ES-I3 (cell line): Measurements from ENCODE around the gene CR1L.
"Not testable (repeated sequence)": the region's sequence is repeated elsewhere in the genome, so short reads cannot be mapped to it uniquely, and the experiment has no call there.

Experiments
- H3K36me3 ChIP-seq: 2 replicates; pipeline ENCODE4 v1.6.1; 2013; ENCODE audit warnings: mild to moderate bottlenecking, low read length, control low read depth, moderate library complexity; ENCODE audit not compliant: insufficient read depth
- H3K4me1 ChIP-seq: 2 replicates; pipeline ENCODE4 v1.6.1; 2013; ENCODE audit warnings: mild to moderate bottlenecking, control low read depth, low read length; ENCODE audit not compliant: insufficient read depth
- H3K9ac ChIP-seq: 2 replicates; pipeline ENCODE4 v1.6.1; 2013; ENCODE audit warnings: low read depth, mild to moderate bottlenecking, low read length, moderate library complexity
- H3K9me3 ChIP-seq: 2 replicates; pipeline ENCODE4 v1.6.1; 2013; ENCODE audit warnings: mild to moderate bottlenecking, low read length, moderate library complexity; ENCODE audit not compliant: control insufficient read depth, insufficient read depth

Gene CR1L

GRCh38 chr1:207634293-207634692, 10.6 kb upstream of the CR1L start:
- H3K9ac ChIP-seq = peak overlapping the region; percentile 51
- not testable (repeated sequence) for H3K9me3 ChIP-seq, H3K36me3 ChIP-seq
- peaks cover 44% of the 10 kb centered on the region for H3K4me1 ChIP-seq

DNA sequence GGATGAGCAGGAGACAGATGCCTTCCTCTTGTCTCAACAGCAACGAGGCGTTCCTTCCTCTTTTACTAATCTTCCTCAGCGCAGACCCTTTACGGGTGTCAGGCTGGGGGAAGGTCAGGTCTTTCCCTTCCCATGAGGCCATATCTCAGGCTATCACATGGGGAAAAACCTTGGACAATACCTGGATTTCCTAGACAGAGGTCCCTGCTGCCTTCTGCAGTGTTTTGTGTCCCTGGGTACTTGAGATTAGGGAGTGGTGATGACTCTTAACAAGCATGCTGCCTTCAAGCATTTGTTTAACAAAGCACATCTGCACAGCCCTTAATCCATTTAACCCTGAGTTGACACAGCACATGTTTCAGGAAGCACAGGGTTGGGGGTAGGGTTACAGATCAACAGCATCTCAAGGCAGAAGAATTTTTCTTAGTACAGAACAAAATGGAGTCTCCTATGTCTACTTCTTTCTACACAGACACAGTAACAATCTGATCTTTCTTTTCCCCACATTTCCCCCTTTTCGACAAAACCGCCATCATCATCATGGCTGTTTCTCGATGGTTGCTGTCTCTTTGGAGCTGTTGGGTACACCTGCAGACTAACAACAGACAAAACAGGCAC, 9.3 kb upstream of the CR1L start:
- Histone ChIP-seq H3K4me1 (peaks cover 42% of the 10 kb centered on the region), H3K9ac (peak overlapping the region; percentile 51)
- not testable (repeated sequence) for H3K36me3 ChIP-seq, H3K9me3 ChIP-seq

DNA sequence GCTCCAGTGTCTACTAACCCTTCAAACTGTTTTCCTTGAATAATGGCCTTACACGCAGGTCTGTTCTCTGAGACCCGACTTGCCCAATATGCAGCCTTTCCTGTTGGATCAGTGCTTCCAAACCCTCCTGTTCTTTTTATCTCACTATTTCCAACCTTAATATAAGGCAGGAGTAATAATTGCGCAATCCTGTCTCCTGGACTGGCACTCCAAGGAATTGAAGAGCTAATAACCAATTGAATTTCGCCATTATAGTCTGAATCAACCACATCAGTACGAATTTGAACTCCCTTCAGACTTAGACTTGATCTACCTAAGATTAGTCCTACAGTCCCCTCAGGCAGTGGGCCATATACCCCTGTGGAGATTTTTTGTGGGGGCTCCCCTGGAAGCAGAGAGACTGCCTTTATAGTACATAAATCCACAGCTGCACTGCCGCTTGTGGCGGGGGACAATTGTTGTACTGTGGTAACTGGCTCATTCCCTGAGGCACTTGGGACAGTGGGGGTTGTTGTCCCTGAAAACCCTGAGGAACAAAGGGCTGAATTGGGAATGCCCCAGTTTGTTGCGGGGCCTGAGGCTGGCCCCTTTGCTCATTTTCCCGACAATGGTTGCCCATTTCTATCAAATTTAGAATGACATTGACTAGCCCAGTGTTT, 6.3 kb upstream of the CR1L start:
- H3K4me1 ChIP-seq = peaks cover 19% of the 10 kb centered on the region
- not testable (repeated sequence) for H3K9ac ChIP-seq, H3K9me3 ChIP-seq, H3K36me3 ChIP-seq

DNA sequence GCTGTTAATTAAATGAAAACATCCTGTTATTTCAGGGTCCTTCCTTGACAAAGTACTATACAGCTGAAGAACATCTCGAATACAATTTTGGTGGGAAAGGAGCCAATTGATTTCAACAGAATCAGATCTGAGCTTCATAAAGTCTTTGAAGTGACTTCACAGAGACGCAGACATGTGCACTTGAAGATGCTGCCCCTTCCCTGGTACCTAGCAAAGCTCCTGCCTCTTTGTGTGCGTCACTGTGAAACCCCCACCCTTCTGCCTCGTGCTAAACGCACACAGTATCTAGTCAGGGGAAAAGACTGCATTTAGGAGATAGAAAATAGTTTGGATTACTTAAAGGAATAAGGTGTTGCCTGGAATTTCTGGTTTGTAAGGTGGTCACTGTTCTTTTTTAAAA, 5.6 kb upstream of the CR1L start:
- not testable (repeated sequence) for H3K9ac ChIP-seq, H3K36me3 ChIP-seq, H3K9me3 ChIP-seq
- H3K4me1 ChIP-seq = peaks cover 19% of the 10 kb centered on the region

- Histone ChIP-seq H3K9ac (peak overlapping the region; percentile 34; the same call in 1 of the 2 replicates), H3K4me1 (peaks cover 24% of the 10 kb centered on the region), H3K36me3 (no peaks in the 10 kb centered on the region), H3K9me3 (no peaks in the 10 kb centered on the region)
Observed at GRCh38 chr1:207644166-207644851, 624 bp upstream of the CR1L start.

- Histone ChIP-seq H3K36me3 (no peaks in the 10 kb centered on the region), H3K4me1 (peaks cover 31% of the 10 kb centered on the region), H3K9ac (peak overlapping the region; percentile 57; the same call in 1 of the 2 replicates), H3K9me3 (no peaks in the 10 kb centered on the region)
Observed at GRCh38 chr1:207645635-207646081, 725 bp downstream of the CR1L start.

GRCh38 chr1:207646171-207646570, 1.2 kb downstream of the CR1L start:
- Histone ChIP-seq H3K36me3 (no peaks in the 10 kb centered on the region), H3K4me1 (peaks cover 31% of the 10 kb centered on the region), H3K9ac (peak overlapping the region; percentile 57; the same call in 1 of the 2 replicates), H3K9me3 (no peaks in the 10 kb centered on the region)

- Histone ChIP-seq H3K36me3 (no peaks in the 10 kb centered on the region), H3K4me1 (peaks cover 31% of the 10 kb centered on the region), H3K9me3 (no peaks in the 10 kb centered on the region), H3K9ac (no peak overlapping the region)
Observed at GRCh38 chr1:207646944-207647579, 2.1 kb downstream of the CR1L start.

GRCh38 chr1:207647671-207648333, 2.9 kb downstream of the CR1L start:
- no peak overlapping the region for H3K9ac ChIP-seq

GRCh38 chr1:207648334-207649209, 3.6 kb downstream of the CR1L start:
- Histone ChIP-seq H3K36me3 (no peaks in the 10 kb centered on the region), H3K9ac (no peak overlapping the region), H3K9me3 (no peaks in the 10 kb centered on the region), H3K4me1 (peaks cover 31% of the 10 kb centered on the region)

More at GRCh38 chr1:207647671-207648333, 2.9 kb downstream of the CR1L start:
- Histone ChIP-seq H3K4me1 (peaks cover 31% of the 10 kb centered on the region), H3K9me3 (no peaks in the 10 kb centered on the region), H3K36me3 (no peaks in the 10 kb centered on the region)

DNA sequence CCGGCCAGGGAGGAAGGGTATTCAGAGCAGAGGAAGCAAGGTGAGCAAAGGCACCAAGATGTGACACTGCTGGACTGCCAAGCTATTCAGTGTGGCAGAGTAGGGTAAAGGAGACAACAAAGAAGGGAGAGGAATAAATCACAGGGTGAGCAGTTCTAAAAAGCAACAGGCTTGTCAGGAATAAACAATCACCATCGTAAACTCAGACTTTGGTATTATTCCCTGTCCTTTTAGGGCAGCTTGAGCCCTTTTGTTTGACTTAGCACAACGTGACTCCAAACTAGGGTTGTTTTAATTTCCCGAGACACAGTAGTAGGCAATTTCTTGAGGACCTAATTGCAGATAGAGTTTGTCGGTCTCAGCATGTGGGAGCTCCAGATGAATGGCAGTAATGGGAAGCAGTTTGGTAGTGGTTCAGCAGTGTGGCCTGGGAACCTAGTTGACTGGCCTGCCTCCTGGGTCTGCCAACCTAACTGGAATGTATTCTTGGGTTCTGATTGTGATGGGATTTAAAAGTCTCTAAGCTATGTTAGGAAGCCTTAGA, 4.3 kb downstream of the CR1L start:
- no peaks in the 10 kb centered on the region for H3K9me3 ChIP-seq
- no peaks in the 10 kb centered on the region for H3K36me3 ChIP-seq
- no peak overlapping the region for H3K9ac ChIP-seq
- peaks cover 31% of the 10 kb centered on the region for H3K4me1 ChIP-seq

- H3K9me3 ChIP-seq = no peaks in the 10 kb centered on the region
- peaks cover 35% of the 10 kb centered on the region for H3K4me1 ChIP-seq
- no peak overlapping the region for H3K9ac ChIP-seq
- H3K36me3 ChIP-seq = no peaks in the 10 kb centered on the region
Observed at GRCh38 chr1:207649865-207650580, 5.1 kb downstream of the CR1L start.

DNA sequence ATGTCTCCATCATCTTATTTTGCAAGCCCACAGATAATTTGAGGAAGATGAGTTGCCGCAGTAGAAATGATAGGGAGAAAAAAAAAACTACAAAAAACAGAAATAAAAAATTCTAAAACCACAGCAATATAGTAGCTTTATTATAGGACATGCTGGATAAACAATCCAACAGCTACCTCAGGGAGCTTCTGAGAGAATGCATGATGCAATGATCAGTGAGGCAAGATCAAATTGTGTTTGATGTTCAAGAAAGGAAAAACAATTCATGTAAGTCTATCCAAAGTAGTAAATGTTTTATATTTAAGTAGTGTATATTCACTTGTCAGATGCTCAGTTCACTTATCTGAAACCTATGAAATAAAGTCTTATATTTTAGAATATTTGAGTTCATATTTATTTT, 6.7 kb downstream of the CR1L start:
- H3K4me1 ChIP-seq = peaks cover 35% of the 10 kb centered on the region
- no peaks in the 10 kb centered on the region for H3K9me3 ChIP-seq
- no peak overlapping the region for H3K9ac ChIP-seq

More for the DNA sequence above, 6.7 kb downstream of the CR1L start:
- H3K36me3 ChIP-seq = no peaks in the 10 kb centered on the region
